Frontal cortex (tissue), 4 donors: ENCODE measurements around the gene SUMO3. TPM values are rescaled to one million over a fixed set of nuclear protein-coding genes. Genes with fewer than 3 reads are reported as not detected.

Experiments
- DNase-seq, 2 donors: peaks; one replicate each; pipeline ENCODE4 v3.0.0; 2012; ENCODE audit warnings: low spot score in 2 of 2
- FAIRE-seq: peaks from 2 replicates; lab custom pipeline; 2012; peaks lifted over from hg19 to GRCh38; lab: Jason Lieb, UNC
- total RNA-seq: library from RNA; depleted of rRNA; stranded (reverse); fragments of >200 nt; gene quantifications from one replicate; pipeline ENCODE4 v1.2.3, GENCODE V29; 2014
- donor health status: control.
- donor health status: control.
- donor health status: control.

The SUMO3 gene
- total RNA-seq, 1 donor from 2014 or later, result 63.2 TPM

DNA sequence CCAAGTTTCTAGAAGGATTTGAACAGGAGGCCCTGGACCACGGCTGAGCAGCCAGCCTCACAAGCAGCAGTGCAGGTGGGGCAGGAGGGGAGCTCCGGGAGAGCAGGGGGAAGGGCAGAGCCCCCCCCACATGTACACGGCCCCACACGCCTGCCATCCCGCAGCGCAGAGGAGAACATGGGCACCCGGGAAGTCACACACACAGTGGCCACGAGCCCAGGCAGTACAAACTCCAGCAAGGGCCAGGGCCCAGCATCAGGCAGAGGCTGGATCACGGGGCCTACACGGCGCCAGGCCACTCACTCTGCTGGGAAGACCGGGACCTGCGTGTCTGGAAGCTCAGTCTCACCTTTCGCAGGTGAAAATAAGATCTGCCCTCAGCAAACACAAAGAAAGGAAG lies 5.2 kb downstream of the SUMO3 start:
- no peak for FAIRE-seq
- DNase-seq, result no peak

DNA sequence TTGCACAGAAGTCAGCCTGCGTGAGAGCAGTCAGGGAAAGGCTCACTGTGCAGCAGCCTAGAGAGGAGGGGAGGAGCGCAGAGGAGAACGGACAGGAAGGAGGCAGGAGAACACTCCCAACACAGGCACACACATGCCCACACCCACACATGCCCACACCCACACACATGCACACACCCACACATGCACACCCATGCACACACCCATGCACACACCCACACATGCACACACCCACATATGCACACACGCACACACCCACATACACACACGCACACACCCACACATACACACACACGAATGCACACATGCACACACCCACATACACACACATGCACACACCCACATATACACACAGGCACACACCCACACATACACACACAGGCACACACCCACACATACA lies 7.1 kb downstream of the SUMO3 start:
- DNase-seq (no peak), FAIRE-seq (no peak)

DNA sequence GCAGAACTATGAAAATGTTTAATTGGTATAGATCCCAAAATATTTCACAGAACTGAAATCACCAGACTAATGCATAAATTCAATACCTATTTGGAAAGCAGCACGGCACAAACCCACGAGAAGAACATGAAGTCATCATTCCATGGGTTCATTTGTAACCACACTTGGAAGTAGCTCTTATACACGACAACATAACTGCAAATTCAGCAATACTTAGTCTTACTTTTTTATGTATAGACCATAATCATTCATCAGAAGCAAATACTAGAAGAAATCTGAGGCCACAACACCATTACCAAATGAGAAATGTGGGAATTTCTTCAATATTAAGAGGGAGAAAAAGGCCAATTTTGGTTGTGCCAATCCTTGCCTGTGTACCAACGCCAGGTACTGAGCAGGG lies 12.0 kb downstream of the SUMO3 start:
- DNase-seq (no peak), FAIRE-seq (no peak)

- no peak for FAIRE-seq
- no peak for DNase-seq
Observed at GRCh38 chr21:44805226-44805625, 12.6 kb downstream of the SUMO3 start.

- FAIRE-seq (no peak), DNase-seq (no peak)
Observed at GRCh38 chr21:44804762-44805161, 13.1 kb downstream of the SUMO3 start.

DNA sequence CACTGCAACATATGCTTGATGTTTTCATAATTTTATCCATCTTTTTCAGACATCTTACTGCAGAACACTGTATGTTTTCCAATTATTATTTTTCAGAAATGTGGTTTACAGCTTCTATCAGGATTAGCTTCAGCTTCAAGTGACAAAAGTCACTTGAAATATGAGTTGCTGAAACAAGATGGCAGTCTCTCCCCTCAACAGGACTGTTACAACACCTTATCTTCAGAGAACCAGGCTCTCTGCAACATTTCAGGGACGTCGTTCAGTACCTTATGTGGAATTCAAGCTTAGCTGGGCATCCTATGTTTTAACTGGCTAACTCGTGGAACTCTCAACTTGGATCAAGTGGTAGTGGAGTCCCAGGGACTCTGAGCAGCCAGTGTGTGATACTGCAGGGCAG lies 14.2 kb downstream of the SUMO3 start:
- DNase-seq (no peak), FAIRE-seq (no peak)

- FAIRE-seq (no peak), DNase-seq (no peak)
Observed at GRCh38 chr21:44802396-44803153, 15.3 kb downstream of the SUMO3 start.

DNA sequence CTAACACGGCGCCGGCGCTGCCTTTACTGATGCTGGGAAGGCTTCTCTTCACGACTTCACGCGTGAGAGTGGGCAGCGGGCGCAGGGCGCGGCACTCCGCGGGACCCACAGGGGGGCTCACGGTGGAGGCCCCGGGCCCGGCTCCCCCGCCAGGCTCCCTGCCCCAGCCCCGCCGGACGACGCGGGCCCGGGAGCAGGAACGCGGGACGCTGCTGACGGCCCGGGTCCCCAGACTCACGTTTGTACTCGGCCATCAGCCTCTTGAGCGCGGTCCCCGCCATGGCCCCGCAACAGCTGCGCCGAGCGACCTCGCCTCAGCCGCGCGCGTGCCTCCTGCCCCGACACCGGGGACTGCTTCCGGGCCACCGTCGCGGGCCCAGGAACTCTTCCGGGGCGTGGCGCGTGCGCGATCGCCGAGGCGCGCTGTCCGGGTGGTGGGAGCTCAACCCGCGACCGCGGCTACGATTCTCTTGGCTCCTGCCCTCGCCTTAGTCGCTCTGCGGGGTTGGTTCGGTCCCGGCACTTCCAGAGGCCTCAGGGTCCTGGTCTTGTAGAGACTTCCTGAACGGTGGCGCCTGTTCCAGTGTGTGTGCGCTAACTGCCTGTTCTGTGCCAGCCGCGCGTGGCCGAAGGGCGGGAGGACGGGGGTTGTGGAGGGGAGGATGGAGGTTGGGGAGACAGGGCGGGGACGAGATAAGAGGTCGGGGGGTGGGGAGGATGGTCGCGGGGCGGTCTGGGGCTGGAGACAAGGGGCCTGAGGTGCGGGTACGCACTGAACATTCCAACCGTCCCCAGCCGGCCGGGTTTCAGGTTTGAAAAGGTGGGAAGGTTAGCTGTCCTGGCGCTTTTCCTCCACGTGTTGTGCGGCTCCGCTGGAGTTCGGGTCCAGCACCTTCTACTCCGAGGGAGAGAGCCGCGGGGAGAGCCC lies 16.1 kb downstream of the SUMO3 start, which contains the start of gene UBE2G2:
TSS of gene UBE2G2 (minus strand) at position 353 of the 928 bp plus-strand sequence. CDS start at position 281, 72 bp downstream.
- peak; percentile 97 for DNase-seq
- no peak for FAIRE-seq

DNA sequence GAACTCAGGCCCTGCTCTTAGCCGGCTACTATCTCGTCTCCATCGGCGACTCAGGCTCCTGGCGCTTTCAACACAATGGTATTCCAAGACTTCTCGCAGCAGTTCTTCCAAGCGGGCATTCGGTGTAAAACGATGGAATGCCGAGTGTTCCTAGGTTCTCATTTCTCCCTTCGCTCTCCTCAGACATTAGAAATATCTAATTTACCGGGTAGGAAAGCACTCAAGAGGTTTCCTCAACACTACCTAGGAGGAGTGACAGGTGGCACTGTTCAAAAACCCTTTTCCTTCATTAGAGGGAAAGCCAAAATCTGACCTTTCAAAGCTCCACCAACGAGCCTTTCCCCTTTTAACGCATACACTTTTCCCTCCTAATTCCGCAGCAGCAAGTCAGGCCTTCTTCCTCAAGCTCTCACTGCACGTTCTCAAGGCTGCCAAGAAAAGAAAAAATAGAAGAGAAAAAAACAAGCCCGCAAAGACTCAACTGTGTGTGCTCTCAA lies 16.8 kb downstream of the SUMO3 start:
- DNase-seq, result peak in 1 of 2 donors; percentile 36
- no peak for FAIRE-seq

- DNase-seq, result no peak
- no peak for FAIRE-seq
Observed at GRCh38 chr21:44800103-44800502, 17.8 kb downstream of the SUMO3 start.

DNA sequence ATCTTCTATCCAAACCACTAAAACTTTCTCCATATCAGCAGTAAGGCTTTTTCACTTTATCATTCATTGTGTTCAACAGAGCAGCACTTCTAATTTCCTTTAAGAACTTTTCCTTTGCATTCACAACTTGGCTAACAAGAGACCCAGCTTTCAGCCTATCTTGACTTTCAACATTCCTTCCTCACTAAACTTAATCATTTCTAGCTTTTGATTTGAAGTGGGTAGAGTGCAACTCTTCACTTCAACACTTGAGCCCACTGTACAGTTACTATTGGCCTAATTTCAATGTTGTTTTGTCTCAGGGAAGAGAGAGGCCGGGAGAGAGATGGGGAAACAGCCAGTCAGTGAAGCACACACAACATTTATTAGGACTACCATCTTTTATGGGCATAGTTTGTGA lies 18.2 kb downstream of the SUMO3 start:
- FAIRE-seq (no peak), DNase-seq (no peak)

DNA sequence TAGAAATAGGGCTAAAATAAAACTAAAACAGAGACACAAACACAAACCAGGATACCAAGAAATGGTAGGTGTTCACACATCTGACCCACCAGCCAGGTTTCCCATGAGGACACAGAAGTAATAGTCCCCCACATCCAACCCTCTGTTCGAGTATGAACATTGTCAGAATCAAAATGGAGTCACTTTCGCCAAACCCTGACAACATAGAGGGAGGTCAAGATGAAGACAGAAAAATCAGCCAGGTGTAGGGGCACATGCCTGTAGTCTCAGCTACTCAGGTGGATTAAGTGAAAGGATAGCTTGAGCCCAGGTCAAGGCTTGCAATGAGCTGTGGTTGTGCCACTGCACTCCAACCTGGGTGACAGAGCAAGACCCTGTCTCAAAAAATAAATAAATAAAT lies 20.1 kb downstream of the SUMO3 start:
- no peak for FAIRE-seq
- DNase-seq, result no peak

GRCh38 chr21:44795342-44795741 lies 22.5 kb downstream of the SUMO3 start:
- no peak for FAIRE-seq
- DNase-seq, result no peak

DNA sequence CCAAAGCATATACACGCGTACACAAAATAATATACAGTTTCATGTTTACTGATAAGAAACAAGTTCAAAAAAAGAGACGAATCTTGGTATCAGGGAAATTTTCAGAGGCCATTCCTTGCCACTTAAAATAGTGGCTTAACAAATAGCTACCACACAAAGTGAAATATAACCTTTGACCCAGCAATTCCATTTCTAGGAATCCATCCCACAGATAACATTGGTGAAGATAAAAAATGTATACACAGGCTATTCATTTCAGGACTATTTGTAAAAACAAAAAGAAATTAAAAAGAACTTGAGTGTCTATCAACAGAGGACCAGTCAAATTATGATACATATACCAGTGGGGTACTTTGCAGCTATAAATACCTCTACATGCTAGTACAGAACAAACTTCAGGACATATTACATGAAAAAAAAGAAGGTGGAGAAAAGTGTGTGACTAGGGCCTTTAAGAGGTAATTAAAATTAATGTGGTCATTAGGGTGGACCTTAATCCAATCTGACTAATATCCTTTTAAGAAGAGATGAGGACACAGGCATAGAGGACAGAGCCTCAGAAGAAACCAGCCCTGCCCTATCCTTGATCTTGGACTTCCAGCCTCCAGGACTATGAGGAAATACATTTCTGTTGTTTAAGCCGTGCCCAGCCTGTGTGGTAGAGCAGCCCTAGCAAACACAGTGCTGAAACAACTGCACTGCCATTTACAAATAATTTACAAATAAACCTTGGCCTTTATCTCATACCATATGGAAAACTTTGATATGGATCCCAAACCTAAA lies 24.1 kb downstream of the SUMO3 start:
- no peak for DNase-seq
- no peak for FAIRE-seq

DNA sequence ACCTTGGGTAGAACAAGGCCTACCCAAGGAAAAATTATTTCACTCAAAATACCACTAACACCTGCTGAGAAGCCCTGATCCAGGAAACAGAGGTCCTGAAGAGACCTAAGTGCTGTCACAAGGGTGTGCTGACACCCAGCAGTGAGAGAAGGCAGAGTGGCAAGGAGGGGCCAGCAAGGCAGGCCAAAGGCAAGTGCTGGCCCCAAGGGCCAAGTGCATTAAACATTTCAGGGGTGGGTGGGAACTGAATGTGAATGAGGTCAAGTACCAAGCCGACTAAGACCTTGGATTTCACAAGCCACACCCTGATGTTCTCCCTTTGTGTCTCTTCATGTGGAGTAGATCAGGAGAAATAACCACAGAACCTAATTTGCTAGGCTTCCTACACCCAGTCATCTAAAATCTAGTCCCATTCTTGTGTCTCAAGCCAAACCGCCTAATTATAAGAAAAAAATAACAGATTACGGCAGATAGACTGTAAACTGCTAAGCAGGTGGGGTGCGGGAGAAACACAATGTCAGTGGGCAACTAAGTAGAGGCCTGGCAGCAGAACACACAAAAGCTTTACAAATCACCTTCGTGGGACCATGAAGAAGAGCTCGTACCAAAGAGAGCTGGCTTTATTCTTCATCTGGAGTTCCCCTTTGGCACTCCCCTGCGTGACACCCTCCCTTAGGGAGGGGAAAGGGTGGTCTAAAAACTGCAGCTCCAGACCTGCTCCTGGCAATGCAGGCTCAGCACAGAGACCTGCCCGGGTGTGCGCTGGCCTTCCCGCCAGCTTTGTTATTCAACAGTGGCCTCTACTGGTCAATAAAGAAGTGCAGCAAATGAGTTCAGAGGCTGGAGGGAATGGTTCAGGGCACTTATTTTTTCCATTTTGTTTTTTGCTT lies 24.9 kb downstream of the SUMO3 start:
- peak; percentile 60 to 74 for DNase-seq
- no peak for FAIRE-seq

DNA sequence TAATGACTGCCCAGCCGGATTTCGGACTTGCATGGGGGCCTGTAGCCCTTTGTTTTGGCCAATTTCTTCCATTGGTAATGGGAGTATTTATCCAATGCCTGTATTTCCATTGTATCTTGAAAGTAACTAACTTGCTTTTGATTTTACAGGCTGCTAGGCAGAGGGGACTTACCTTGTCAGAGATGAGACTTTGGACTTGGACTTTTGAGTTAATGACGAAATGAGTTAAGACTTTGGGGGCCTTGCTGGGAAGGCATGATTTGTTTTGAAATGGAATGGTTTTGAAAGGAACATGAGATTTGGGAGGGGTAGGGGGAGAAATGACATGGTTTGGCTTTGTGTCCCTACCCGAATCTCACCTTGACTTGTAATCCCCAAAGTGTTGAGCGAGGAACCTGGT lies 25.9 kb downstream of the SUMO3 start:
- FAIRE-seq (no peak), DNase-seq (no peak)

DNA sequence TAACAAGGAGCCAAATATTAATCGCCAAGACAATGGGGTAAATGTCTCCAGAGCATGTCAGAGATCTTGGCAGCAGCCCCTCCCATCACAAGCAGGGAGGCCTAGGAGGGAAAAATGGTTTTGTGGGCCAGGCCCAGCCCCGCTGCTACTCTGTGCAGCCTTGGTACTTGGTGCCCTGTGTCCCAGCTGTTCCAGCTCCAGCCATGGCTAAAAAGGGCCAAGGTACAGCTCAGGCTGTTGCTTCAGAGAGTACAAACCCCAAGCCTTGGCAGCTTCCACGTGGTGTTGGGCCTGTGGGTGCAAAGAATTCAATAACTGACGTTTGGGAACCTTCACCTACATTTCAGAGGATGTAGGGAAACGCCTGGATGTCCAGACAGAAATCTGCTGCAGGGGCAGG lies 26.6 kb downstream of the SUMO3 start:
- DNase-seq (no peak), FAIRE-seq (no peak)

DNA sequence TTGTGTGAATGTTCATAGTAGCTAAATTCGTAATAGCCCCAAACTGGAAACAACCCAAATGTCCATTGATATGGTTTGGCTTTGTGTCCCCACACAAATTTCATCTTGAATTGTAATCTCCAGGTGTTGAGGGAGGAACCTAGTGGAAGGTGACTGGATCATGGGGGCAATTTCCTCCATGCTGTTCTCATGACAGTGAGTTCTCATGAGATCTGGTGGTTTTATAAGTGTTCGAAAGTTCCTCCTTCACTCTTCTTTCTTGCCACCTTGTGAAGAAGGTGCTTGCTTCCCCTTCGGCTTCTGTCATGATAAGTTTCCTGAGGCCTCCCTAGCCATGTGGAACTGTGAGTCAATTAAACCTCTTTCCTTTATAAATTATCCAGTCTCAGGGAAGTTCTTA lies 27.5 kb downstream of the SUMO3 start:
- FAIRE-seq, result no peak

DNA sequence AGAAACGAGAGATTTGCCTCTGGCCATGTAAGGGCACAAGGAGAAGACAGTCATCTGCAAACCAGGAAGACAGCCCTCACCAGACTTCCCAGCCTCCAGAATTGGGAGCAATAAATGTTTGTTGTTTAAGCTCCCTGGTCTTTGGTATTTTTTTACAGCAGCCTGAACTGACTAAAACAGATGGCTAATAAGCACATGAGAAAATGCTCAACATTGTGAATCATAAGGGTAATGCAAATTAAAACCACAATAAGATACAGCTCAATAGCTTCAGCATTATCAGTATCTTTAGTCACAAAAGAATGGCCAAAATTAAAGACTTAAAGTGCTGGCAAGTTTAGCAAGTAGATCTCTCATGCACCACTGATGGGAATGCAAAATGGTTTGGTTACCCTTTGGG lies 28.0 kb downstream of the SUMO3 start:
- FAIRE-seq, result no peak
- no peak for DNase-seq

More for the DNA sequence above, 27.5 kb downstream of the SUMO3 start:
- DNase-seq, result no peak
